ENCODE results near the gene MRPL12. TPM values are rescaled to one million over a fixed set of nuclear protein-coding genes. Genes with fewer than 3 reads are reported as not detected.

MRPL12 gene
- total RNA-seq, 1 donor = 11.6 TPM

DNA sequence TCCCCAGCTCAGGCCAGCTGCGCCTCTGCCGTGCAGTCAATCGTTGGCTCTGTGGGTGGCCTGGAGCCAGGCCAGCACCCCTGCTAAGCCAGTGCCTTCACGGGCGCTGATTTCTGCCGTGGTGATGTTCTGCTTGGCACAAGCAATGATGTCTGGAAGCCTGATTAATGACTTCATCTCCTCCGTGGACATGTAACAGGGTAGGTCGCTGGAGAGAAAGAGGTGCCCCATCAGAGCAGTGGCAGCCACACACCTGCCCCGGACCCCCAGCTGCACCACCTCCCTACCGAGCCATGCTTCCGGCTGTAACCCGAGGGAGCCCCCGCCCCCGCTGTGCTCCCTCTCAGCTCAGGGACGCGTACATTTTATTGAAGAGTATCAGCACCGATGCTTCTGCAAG, 21.5 kb upstream of the MRPL12 start:
- no peak for DNase-seq (ENCODE audit: low read depth in 2 of 3, low spot score in 2 of 3)

DNA sequence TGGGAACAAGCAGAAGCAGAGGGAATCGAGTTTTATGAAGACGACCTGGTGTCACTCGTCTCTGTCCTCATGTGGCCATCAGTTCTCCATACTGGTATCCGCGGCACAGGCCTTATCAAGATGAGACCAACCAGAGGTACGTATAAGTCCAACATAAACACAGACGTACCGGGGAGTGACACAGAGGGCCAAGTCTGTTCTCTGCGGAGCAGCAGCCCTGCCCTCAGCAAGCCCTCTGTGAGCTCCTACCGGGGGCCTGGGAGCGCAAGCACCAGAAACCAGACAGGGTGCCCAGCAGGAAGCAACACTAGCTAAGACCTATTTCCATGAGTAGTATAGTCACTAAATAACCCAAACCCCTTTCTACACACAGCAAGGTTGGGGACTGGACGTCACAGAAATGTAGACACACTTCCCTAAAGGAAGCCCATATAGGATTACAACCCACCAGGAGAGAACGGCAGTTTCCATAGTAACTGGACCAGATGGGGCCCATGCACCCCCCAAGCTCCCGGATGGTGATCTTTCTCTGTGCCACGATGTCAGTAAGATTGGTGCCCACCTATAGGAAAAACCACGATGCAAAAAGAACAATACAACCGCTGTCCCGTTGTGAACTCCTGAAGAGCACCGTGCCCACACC, 20.5 kb upstream of the MRPL12 start:
- no peak for DNase-seq (ENCODE audit: low read depth in 2 of 3, low spot score in 2 of 3)

DNA sequence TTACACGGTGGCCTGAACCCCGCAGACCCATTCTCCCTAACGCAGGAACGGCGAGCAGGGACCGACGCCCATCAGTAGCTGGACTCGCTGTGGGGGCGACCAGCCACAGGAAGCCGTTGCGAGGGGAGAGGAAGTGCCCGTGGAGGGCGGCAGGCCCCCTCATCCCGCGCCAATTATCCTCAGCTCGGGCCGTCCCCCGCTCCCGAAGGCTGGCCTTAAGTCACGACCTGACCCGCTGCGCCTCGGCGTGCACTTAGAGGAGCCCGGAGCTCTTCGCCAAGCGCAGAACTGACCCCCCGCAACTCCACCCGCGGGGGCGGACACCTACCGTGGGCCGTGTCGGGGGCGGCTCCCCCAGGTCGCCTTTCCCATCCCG, 20.0 kb upstream of the MRPL12 start:
- no peak for DNase-seq (ENCODE audit: low read depth in 2 of 3, low spot score in 2 of 3)

DNA sequence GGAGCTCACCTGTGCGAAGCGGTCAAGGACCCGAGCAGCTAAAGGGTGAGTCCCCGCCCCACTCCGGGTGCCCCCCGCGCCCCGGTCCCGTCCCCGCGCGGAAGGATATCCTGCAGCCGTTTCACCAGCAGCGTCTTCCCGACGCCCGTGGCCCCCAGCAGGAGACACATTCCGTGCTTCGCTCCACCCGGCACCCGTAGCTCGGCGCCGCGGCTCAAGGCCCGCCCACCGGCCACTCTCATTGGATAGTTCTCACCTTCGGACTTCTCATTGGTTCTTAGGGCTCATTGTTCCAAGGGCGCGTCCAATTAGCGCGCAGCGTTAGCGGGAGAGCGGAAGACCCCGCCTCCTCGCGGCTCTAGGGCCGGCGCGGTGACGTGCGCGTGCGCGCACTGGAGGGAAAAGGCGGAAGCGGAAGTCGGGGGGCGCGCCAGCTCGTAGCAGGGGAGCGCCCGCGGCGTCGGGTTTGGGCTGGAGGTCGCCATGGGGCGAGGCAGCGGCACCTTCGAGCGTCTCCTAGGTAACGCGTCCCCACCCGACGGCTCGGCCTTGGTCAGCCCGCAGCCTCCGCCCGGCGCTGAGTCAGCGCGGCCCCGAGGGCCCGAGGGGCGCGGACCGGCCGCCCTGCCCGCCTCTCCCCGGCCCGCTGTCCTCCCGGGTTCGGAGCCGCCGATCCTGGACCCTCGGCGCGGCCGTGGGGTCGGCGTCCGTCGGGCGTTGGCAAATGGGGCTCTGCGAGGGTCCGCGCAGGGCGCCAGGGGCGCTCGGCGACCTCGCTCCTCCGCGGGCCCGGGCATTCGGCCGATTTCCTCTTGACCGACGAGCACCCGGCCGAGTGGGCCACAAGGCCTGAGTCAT, 19.4 kb upstream of the MRPL12 start, which contains the start of the genes ARL16 and HGS:
TSS of gene ARL16 (minus strand) at position 214 of the 858 bp plus-strand sequence. CDS start at position 170, 44 bp downstream.
TSS of gene HGS (plus strand) at position 428 of the 858 bp plus-strand sequence. CDS start at position 484, 56 bp downstream.
- DNase-seq (ENCODE audit: low read depth in 2 of 3, low spot score in 2 of 3) = peak; percentile 98 to 99 (median 99)

DNA sequence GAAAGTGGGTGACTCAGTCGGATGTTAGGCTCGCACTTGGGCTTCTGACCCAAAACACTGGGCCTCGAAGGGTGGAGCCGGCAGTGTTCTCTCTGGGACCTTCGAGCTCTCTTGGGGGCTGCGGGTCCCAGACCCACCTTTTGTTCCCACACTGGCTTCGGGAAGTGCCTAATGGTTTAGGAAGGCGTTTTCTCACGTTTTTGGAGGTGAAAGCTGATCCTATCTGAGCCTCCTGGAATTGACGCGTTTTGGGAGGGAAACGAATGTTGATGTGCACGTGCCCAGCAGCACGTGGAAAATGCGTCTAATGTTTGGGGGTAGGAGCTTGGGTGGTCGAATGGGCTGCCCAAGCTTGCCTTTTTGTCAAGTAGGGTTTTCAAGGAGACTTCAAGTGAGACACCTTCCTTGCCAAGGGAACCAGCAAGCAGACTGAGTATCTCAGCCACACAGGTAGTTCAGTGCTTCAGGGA, 18.7 kb upstream of the MRPL12 start:
- DNase-seq (ENCODE audit: low read depth in 2 of 3, low spot score in 2 of 3) = no peak

DNA sequence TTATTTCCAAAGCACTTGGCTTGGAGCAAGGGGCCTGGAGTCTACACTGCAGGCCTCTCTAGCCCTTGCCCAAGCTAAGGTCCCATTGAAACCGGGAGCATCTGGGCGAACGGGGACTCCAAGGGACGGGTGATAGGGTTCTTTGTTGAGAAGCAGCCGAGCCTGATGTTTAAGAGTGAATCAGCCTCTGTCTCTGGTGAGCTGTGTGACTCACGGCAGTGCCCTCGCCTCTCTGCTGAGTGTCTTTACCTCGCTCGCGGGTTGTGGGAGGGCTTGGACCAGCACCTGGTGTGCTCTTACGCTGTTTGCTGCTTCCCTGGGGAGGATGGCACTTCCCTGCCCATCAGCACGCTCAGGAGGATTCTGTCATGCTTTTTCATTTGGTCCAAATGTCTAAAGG, 18.1 kb upstream of the MRPL12 start:
- no peak for DNase-seq (ENCODE audit: low read depth in 2 of 3, low spot score in 2 of 3)

DNA sequence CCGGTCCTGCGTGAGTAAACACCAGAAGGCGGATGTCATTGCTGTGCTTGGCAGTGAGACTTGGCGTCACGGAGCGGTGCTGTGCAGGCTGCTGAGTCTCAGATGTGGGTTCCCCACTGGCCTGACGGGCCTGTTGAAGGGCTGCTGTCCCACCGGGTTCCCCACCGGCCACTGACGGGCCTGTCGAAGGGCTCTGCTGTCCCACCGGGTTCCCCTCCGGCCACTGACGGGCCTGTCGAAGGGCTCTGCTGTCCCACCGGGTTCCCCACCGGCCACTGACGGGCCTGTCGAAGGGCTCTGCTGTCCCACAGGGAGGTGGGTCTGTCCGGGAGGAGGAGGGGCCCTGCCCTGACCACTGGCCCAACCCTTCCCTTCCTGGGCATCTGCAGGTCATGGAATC, 16.6 kb upstream of the MRPL12 start:
- no peak for DNase-seq (ENCODE audit: low read depth in 2 of 3, low spot score in 2 of 3)

DNA sequence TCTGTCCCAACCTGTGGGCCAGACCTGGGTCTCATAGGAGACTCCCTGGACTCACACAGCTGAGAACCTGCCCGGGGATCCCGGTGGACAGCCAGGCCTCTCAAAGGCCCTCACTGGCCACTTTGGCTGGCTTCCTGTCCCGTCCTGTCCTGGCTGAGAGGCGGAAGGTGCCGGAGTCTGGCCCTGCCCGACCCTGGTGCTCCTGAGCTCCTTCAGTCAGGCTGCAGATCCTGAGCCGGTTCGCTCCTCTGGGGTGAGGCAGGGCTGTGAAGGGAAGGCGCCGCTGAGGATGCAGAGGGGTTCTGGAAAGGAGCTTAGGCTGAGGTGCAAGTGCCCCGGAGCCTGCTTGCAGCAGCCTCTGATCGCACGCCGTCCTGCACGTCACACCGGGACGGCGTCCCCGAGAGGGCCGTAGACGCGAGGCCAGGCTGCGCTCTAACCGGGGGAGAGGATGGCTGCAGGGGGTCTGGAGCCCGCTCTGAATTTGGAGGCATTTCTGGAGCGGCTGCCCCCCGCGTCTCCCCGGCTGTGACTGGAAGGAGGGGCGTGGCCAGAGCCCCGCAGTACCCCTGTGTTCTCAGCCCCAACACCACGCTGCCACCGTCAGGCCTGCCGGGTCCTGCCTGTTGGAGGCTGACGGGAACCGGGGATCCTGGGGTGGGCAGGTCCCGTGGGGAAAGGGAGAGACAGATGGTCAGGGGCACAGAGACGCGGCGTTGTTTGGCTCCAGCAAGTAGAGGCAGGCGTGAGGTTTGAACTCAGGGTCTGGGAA, 15.2 kb upstream of the MRPL12 start:
- DNase-seq (ENCODE audit: low read depth in 2 of 3, low spot score in 2 of 3) = no peak

DNA sequence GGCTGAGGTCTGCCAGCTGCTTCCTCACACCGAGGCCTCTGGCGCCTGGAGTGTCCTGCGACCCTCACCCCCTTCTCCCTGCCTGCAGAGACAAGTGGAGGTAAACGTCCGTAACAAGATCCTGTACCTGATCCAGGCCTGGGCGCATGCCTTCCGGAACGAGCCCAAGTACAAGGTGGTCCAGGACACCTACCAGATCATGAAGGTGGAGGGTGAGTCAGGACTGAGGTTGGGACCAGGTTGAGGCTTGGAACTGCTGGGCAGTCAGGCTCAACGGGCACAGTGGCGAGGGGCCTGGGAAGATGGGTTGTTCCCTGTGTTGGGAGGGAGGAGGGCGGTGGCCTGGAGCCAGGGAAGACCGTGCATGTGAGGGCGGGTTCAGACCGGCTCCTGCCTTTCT, 14.6 kb upstream of the MRPL12 start:
- DNase-seq (ENCODE audit: low read depth in 2 of 3, low spot score in 2 of 3) = no peak

DNA sequence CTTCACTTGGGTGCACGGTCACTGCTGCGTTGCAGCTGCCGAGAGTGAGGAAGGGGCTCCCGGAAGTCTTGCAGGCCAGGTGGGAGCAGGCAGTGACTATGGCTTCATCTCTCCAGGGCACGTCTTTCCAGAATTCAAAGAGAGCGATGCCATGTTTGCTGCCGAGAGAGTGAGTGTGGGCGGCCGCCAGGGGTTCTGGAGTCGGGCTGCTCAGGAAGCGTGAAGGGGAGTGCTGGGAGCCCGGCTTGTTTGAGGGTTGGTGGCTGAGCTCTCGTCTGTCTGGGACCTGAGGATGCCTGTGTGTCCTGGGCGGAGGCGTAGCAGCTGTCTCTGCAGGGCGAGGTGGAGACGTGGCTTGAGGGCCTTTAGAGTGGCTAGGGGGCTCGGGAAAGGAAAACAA, 13.1 kb upstream of the MRPL12 start:
- DNase-seq (ENCODE audit: low read depth in 2 of 3, low spot score in 2 of 3) = no peak

DNA sequence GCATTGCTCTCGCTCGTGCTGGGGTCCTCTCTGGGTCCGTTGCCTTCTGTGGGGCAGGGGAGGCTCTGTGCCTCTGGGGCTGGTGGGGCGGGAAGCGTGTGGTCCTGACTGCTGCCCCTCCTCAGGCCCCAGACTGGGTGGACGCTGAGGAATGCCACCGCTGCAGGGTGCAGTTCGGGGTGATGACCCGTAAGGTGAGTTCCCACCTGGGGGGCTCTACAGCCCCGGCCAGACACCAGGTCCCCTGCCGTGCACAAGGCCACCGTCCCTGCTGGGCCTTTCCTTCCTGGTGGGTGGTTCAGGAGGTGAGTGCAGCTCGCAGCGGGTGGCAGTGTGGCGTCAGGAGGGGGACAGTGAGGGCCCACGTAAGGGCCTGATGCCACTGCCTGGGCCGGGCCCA, 12.6 kb upstream of the MRPL12 start:
- no peak for DNase-seq (ENCODE audit: low read depth in 2 of 3, low spot score in 2 of 3)

DNA sequence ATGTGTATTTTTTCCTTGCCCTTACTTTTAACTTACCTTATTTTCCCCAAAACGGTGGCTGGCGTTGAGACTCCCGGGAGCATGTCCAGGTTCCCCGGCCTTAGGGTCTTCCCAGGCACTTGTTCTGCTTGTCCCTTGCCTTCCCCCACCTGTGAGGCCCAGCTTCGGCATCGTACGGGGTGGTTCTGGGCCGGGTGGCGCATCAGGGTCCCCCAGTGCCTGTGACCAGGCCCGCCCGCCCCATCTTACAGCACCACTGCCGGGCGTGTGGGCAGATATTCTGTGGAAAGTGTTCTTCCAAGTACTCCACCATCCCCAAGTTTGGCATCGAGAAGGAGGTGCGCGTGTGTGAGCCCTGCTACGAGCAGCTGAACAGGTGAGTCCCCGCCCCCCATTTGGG, 12.0 kb upstream of the MRPL12 start:
- DNase-seq (ENCODE audit: low read depth in 2 of 3, low spot score in 2 of 3) = no peak

DNA sequence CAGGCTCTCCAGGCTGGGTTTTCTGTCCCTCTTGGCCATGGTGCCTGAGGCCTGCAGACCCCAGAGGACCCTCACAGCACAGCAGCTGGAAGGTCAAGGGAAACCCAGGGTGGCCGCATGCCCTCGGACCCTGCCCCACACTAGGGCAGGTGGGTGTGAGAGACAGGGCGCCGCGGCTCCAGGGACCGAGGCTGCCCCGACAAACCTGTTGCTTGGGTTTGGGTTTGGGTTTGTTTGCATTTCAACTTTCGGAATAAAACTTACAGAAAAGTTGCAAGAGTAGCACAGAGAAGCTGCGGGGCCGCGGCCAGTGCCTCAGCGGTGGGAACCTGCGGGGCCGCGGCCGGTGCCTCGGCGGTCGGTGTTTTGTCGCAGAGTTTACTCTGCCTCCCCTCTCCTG, 11.6 kb upstream of the MRPL12 start:
- no peak for DNase-seq (ENCODE audit: low read depth in 2 of 3, low spot score in 2 of 3)

DNA sequence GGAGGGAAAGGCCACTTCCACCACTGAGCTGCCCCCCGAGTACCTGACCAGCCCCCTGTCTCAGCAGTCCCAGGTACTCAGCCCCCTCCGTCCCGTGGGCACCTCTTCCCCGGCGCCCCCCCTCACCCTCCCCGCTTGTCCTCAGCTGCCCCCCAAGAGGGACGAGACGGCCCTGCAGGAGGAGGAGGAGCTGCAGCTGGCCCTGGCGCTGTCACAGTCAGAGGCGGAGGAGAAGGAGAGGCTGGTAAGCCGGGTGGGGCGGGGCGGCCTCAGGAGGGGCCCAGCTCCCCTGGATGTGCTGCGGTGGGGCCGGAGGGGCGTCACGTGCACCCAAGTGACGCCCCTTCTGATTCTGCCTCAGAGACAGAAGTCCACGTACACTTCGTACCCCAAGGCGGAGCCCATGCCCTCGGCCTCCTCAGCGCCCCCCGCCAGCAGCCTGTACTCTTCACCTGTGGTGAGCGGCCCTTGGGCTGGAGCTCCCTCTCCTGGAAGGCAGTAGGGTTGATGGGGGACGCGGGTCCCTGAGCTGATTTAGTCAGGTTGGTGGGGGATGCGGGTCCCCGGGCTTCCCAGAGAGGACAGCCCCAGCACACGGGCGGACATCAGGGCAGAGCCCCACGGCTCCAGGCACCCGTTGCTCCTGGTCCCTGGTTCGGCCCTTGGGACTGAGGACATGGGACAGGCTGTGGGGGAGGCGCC, 9.5 kb upstream of the MRPL12 start:
- no peak for DNase-seq (ENCODE audit: low read depth in 2 of 3, low spot score in 2 of 3)

DNA sequence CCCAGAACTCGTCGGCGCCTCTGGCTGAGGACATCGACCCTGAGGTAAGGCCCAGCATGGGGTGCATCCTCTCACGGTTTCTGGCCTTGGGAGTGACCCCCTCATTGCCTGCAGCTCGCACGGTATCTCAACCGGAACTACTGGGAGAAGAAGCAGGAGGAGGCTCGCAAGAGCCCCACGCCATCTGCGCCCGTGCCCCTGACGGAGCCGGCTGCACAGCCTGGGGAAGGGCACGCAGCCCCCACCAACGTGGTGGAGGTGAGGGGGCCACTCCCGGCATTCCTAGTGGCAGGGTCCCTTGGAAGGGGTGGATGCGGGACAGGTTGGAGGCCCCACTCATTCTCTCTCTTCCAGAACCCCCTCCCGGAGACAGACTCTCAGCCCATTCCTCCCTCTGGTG, 8.4 kb upstream of the MRPL12 start:
- DNase-seq (ENCODE audit: low read depth in 2 of 3, low spot score in 2 of 3) = no peak

DNA sequence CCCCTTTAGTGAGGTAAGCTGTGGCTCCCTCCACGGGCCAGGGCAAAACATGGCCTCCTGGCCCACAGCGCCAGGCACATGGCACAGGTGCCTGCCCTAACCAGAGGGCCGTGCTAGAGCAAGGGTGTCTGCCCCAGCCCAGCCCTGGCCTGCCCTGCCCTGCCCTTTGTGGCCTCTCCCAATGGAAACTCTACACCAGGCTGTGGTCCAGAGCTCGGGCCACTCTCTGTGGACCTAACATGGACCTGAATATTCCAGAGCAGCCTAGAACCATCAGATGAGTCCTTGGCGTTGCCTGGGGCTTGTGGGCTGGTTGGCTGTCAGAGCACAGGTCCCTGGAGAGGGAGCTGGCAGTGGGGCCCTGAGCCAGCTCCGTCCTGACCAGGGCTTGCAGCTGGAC, 8.0 kb upstream of the MRPL12 start:
- DNase-seq (ENCODE audit: low read depth in 2 of 3, low spot score in 2 of 3) = no peak

DNA sequence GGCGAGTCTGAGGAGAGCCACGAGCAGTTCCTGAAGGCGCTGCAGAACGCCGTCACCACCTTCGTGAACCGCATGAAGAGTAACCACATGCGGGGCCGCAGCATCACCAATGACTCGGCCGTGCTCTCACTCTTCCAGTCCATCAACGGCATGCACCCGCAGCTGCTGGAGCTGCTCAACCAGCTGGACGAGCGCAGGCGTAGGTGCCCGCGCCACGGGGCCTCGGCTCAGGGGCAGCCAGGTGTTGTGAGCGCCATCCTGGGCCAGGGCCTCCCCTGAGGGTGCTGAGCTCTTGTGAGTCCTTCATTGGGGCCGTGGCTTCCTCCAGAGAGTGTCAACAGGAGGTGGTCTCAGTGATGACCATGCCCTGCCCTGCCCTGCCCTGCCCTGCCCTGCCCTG, 7.4 kb upstream of the MRPL12 start:
- DNase-seq (ENCODE audit: low read depth in 2 of 3, low spot score in 2 of 3) = no peak

DNA sequence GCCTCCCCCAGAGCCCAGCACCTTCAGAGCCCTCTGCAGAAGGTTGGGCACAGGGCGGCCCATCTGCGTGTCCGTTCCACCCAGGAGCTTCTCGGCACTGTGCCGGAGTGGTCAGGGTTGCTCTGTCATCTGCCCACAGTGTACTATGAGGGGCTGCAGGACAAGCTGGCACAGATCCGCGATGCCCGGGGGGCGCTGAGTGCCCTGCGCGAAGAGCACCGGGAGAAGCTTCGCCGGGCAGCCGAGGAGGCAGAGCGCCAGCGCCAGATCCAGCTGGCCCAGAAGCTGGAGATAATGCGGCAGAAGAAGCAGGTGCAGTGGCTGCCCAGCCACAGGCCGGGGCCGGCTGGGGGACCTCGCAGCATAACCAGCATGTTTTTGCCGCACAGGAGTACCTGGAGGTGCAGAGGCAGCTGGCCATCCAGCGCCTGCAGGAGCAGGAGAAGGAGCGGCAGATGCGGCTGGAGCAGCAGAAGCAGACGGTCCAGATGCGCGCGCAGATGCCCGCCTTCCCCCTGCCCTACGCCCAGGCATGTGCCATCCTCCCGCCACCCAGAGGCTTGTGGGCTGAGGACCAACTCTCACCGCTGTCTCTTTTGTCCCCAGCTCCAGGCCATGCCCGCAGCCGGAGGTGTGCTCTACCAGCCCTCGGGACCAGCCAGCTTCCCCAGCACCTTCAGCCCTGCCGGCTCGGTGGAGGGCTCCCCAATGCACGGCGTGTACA, 6.8 kb upstream of the MRPL12 start:
- DNase-seq (ENCODE audit: low read depth in 2 of 3, low spot score in 2 of 3) = no peak

DNA sequence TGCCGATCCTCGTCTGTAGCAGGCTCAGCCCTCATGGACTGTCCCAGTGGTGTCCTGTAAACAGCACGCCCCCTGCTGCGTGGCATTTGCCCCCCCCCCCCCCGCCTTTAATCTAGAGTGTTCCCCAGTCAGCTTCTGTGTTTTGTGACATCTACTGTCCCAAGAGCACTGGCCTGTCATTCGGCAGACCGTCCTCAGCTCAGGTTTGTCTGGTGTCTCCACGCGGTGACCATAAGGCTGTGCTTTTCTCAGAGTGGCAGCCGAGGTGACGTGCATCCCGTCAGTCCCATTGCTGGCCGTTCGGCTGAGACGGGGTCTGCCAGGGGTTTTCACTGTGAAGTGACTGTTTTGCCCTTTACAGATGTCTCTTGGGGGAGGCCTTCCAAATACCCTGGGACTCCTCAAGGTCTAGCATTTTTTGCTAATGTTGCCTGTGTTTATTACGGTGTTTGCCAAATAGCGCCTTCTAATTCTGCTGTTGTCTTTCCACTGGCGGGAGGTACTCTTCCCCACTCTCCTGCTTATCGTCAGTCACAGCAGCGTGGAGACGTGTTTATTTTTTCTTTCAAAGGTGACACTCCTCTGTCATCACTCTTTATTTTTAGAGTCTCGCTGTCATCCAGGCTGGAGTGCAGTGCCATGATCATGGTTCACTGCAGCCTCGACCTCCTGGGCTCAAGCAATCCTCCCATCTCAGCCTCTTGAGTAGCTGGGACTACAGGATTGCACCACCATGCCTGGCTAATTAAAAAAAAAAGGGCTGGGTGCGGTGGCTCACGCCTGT, 5.7 kb upstream of the MRPL12 start:
- DNase-seq (ENCODE audit: low read depth in 2 of 3, low spot score in 2 of 3) = no peak
